GM18520 (cell line): ENCODE data around the gene ENDOD1.

Experiments
- ATAC-seq: cut with Tn5 transposase; IDR thresholded peaks from one replicate; pipeline ENCODE4 v1.9.1; 2021; ENCODE audit not compliant: unreplicated experiment

ENDOD1 gene

DNA sequence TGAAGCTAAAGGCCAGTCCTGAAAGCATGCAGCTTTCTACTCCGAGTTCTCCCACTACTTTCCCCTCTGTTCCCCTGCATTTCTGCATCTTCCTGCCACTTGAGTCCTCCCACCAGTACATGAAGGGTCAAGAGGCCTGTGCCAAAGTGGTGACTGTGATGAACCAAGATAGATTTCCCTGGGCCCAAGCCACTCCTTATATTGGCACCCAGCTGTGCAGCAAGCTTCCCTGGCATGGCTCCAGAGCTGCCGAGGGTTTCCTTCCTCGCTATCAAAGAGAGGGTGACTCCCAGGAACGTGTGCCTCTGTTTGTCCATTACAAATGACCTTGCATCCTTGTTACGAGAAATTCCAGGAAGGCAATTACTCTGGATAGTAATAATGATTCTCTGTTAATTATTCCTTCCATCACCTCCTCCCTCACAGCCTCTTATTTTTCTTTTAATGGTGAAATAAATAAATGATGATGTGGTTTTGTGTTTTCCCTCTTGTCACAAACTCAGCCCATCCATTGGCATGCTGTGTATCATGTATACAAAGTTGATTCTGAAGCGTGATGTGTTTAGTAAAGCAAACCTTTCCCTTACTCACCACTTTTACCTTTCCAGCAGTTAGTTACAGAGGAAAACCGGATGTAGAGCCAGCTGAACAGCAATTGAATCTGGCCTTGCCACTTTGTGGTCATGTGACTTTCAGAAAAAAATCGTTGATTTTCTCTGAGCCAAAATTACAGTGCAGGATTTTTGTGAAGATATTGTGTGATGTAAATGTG lies 14.7 kb upstream of the ENDOD1 start:
- no peak for ATAC-seq

GRCh38 chr11:95076416-95076815 lies 13.2 kb upstream of the ENDOD1 start:
- no peak for ATAC-seq

GRCh38 chr11:95076981-95077380 lies 12.7 kb upstream of the ENDOD1 start:
- ATAC-seq = no peak

DNA sequence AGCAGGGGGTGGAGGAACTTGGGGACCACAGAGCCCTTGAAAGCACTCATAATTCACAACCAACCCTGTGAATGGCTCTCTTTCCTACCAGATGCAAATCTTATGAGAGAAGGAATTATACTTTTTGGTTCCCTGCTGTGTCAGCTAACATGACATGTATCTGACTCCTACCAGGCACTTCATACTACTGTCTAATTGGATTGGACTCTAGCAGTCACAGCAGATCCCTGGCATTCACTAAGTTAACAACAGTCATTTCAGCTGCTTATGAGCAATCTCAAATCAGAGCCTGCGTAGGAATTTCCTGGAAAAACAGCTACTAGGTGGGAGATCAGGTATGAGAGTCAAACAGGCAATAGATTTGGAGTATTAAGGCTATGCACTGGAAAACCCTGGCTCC lies 11.1 kb upstream of the ENDOD1 start:
- ATAC-seq = no peak

- ATAC-seq = no peak
These were observed 8.6 kb upstream of the ENDOD1 start for GRCh38 chr11:95081010-95081409.

GRCh38 chr11:95081412-95081811 lies 8.2 kb upstream of the ENDOD1 start:
- no peak for ATAC-seq

- ATAC-seq = no peak
These were observed 7.1 kb upstream of the ENDOD1 start for GRCh38 chr11:95082576-95083001.

- ATAC-seq = peak; percentile 35
These were observed 5.1 kb upstream of the ENDOD1 start for GRCh38 chr11:95084509-95084908.

DNA sequence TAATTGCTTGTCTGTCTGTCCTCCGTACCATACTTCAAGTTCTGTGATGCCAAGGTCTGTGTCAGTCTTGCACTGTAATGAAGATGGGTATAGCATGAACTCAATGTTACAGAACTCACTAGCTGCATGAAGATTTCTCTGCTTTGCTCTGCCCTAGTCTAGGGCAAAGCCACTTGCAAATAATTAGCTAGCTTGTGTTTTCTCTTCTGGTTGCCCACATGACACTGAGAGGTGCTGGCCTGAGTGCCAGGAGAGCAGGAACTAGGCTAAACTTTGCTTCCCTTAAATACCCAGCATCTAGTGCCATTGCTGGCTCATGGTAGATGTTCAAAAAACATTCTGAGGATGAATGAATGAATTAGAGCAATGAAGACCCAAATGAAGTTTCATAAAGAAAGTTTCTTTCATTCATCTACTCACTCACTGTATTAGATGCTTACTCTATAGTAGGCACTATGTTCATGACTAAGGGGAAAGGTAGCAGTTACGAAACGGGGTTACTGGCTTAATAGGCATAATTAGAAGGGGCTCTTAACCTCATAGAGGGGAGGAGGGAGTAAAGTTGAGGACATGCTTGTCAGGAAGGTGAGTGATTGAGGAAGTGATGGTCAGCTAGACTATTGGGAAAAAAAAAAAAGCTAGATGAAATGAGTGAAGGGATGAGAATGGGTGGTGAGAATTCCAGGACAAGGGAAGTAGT lies 4.4 kb upstream of the ENDOD1 start:
- ATAC-seq = peak; percentile 14

GRCh38 chr11:95086151-95086550 lies 3.5 kb upstream of the ENDOD1 start:
- ATAC-seq = no peak

DNA sequence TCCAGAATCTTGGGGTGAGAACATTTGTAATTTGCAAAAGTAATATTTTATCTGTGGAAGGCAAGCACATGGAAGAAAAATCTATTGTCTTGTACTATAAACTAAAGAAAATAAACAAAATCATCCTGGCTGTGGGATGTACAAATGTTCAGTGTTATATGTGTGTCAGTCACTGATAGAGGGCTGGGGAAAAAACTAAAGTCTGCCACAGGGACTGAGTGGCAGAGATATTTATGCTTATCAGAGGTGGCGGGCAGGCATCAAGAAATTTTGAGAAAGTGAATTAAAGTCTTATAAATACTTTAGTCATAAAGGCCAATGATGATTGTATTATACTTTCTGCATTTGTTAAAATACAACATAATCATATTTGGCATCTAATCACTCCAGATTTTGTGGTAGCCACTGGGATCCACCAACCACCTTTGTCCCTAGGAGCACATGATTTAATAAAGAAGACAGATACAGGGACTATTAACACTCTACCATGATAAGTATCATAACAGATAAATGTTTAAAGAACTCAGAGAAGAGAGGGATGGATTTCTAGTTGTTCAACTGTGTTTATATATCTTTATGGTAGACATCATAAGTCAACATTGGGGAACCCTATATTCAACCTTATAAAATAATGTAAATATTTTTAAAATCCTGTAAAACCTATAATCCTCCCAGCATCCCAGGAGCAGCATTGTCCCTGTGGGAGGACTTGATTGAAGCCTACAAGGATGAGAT lies 2.6 kb upstream of the ENDOD1 start:
- ATAC-seq = no peak

- peak; percentile 22 for ATAC-seq
These were observed 563 bp upstream of the ENDOD1 start for GRCh38 chr11:95088946-95089619.

- no peak for ATAC-seq
These were observed 2.1 kb downstream of the ENDOD1 start for GRCh38 chr11:95091663-95092180.

GRCh38 chr11:95092549-95093324 lies 3.1 kb downstream of the ENDOD1 start:
- ATAC-seq = no peak

DNA sequence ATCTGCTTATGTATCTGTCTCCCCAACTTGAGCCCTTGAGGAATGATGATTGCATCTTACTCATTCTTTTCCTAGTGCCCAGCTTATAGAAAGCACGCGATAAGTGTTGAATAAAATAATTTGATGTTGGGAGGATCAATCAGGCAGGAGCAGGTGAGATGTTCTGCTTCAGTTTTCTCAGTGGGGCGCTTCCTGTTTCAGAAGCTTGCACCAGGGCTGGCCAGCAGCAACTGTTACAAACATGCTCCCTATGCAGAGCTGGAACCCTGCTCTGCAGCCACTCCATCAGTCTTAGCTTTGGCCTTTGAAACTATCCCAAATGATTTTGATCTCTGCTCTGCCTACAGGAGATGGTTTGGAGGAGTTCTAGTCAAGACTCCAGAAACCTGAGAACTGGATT lies 3.9 kb downstream of the ENDOD1 start:
- no peak for ATAC-seq

GRCh38 chr11:95095858-95096587 lies 6.4 kb downstream of the ENDOD1 start:
- peak; percentile 91 for ATAC-seq

GRCh38 chr11:95097209-95097608 lies 7.6 kb downstream of the ENDOD1 start:
- ATAC-seq = no peak

- ATAC-seq = no peak
These were observed 9.2 kb downstream of the ENDOD1 start for GRCh38 chr11:95098826-95099225.

DNA sequence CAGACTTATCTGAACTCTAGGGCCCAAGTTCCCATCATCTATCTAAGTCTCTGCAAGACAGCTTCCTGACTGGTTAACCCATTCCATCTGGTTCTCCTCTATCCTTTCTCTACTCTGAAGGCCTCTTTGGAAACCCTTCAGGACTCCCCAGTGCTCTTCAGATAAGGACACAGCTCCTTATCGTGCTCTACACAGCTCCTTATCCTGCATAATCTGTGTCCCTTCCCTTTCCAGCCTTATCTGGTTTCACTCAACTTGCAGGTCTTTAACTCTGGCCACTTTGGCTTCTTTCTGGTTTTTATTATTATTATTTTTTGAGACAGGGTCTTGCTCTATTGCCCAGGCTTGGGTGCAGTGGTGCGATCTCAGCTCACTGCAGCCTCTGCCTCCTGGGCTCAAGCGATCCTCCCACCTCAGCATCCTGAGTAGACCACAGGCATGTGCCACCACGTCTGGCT lies 10.6 kb downstream of the ENDOD1 start:
- no peak for ATAC-seq
